Lung (tissue), 12 donors: ENCODE results near the gene RACGAP1. TPM values are rescaled to one million over a fixed set of nuclear protein-coding genes. Genes with fewer than 3 reads are reported as not detected.
A peak's percentile ranks its signal among the peaks of the same experiment; 100 is the strongest.

Source experiments
- ATAC-seq: fragments of 200-7000 bp; cut with Tn5 transposase; one replicate; pipeline ENCODE4 v1.9.1; 2020; ENCODE audit warnings: moderate number of reproducible peaks; ENCODE audit not compliant: insufficient read depth, low FRiP score
- DNase-seq, 3 donors: peaks; one replicate each; pipeline ENCODE4 v3.0.0-alpha.2; 2013 to 2017
- H3K27ac ChIP-seq, 2 donors: one replicate each; pipeline ENCODE4 v1.5.1; 2013; ENCODE audit warnings: mild to moderate bottlenecking in 2 of 2, moderate library complexity in 2 of 2, control low read depth in 1 of 2, inconsistent platforms in 1 of 2, low read depth in 1 of 2, low read length in 1 of 2
- H3K27me3 ChIP-seq, 3 donors: one replicate each; pipeline ENCODE4 v1.5.1; 2013; ENCODE audit warnings: low read length in 2 of 3; ENCODE audit not compliant: control insufficient read depth in 3 of 3, insufficient read depth in 3 of 3
- H3K36me3 ChIP-seq, 4 donors: one replicate each; pipeline ENCODE4 v1.5.1; 2013; ENCODE audit warnings: low read length in 4 of 4, mild to moderate bottlenecking in 1 of 4, moderate library complexity in 1 of 4; ENCODE audit not compliant: control insufficient read depth in 4 of 4, insufficient read depth in 4 of 4
- H3K4me1 ChIP-seq, 5 donors: one replicate each; pipeline ENCODE4 v1.5.1; 2013; ENCODE audit warnings: low read length in 5 of 5, mild to moderate bottlenecking in 2 of 5, moderate library complexity in 1 of 5; ENCODE audit not compliant: control insufficient read depth in 5 of 5, insufficient read depth in 5 of 5
- H3K4me3 ChIP-seq: one replicate; pipeline ENCODE4 v1.5.1; 2013; ENCODE audit warnings: mild to moderate bottlenecking, control low read depth, moderate library complexity
- H3K9ac ChIP-seq, 2 donors: one replicate each; pipeline ENCODE4 v1.5.1; 2013; ENCODE audit warnings: low read length in 2 of 2, control low read depth in 1 of 2; ENCODE audit not compliant: insufficient read depth in 1 of 2
- H3K9me3 ChIP-seq, 4 donors: one replicate each; pipeline ENCODE4 v1.5.1; 2013; ENCODE audit warnings: low read length in 3 of 4, mild to moderate bottlenecking in 1 of 4, moderate library complexity in 1 of 4; ENCODE audit not compliant: control insufficient read depth in 4 of 4, insufficient read depth in 3 of 4
- WGBS, 2 donors: extraction: QIAGEN DNeasy Blood & Tissue Kit; methylation state at CpG; one replicate each; pipeline ENCODE4 v1.1.7; 2013; 5-methylcytosine and 5-hydroxymethylcytosine counted together
- polyA plus RNA-seq, 2 donors: library from polyadenylated mRNA; stranded (reverse); fragments of 200-250 nt; gene quantifications; one replicate each; pipeline ENCODE4 v1.2.1, GENCODE V29; 2013
- total RNA-seq, 2 donors: library from RNA; depleted of rRNA in 1 of 2; stranded (reverse); fragments of >200 nt in 1 of 2; gene quantifications; one replicate each; pipeline ENCODE4 v1.2.1, GENCODE V29; 2014 to 2021
- TF ChIP-seq, protein P1 (sequence below): IDR thresholded peaks from 2 replicates; pipeline ENCODE4 v1.5.1; 2012; ENCODE audit warnings: mild to moderate bottlenecking; ENCODE audit errors: control extremely low read depth, extremely low read depth
- donor health status: control.
- donor health status: control.
- donor health status: Bipolar disorder and iron deficiency.
- donor health status: healthy.
- donor health status: DM: yes; HTN: yes; CAD: no.

RACGAP1 gene
- total and polyA plus RNA-seq, 4 donors: 3.8 to 26.8 (median 10.2) TPM

DNA sequence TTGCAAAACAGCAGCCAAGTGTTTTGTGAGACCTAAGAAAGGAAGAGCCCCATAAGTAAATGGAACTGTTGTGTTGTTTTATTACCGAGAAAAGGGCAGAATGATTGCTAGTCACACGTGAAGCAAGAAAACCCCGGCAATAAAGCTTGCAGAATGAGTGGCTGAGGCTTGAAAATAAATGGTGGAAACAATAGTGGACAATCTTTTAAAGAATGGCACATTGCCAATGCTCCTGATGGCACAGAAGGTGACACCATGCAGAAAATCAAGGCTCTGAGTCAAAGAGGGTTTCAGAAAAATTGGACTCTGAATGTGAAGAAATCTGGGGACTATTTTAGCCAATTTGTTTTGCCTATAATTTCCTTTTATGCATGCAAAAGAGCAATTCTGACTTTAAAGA is 78.8 kb downstream of the RACGAP1 start:
- Histone ChIP-seq H3K27me3 (peaks cover 0 to 6% (median 0%) of the 10 kb centered on the region in 3 donors), H3K4me1 (peaks cover 0 to 12% (median 0%) of the 10 kb centered on the region in 5 donors), H3K9me3 (no peaks in the 10 kb centered on the region), H3K27ac (no peak overlapping the region), H3K36me3 (no peaks in the 10 kb centered on the region), H3K9ac (no peak overlapping the region), H3K4me3 (no peak overlapping the region)
- TF ChIP-seq, protein P1, sequence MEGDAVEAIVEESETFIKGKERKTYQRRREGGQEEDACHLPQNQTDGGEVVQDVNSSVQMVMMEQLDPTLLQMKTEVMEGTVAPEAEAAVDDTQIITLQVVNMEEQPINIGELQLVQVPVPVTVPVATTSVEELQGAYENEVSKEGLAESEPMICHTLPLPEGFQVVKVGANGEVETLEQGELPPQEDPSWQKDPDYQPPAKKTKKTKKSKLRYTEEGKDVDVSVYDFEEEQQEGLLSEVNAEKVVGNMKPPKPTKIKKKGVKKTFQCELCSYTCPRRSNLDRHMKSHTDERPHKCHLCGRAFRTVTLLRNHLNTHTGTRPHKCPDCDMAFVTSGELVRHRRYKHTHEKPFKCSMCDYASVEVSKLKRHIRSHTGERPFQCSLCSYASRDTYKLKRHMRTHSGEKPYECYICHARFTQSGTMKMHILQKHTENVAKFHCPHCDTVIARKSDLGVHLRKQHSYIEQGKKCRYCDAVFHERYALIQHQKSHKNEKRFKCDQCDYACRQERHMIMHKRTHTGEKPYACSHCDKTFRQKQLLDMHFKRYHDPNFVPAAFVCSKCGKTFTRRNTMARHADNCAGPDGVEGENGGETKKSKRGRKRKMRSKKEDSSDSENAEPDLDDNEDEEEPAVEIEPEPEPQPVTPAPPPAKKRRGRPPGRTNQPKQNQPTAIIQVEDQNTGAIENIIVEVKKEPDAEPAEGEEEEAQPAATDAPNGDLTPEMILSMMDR: no peak
- ATAC-seq: no peak
- WGBS, 2 donors: 57 to 72% methylated on average over 3 of the region's 3 CpGs
- no peak for DNase-seq

DNA sequence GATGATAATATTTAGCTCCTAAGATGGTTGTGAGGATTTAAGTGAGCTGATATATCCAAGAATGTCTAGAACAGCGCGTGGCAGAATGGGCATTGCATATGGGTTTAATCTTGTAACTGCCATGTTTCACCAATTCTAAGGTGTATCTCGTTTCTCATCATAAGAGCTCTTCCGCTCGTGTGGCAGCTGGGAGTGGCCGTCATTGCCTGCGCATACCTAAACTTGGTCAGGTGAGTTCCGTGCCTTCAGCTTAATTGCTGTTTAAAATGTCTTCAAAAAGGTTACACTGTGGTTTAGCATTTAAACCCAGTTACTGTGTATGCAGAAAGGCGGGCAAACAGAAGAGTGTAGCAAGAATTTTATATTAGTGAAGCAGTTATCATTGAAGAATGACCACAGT is 79.2 kb downstream of the RACGAP1 start:
- no peaks in the 10 kb centered on the region for H3K9me3 ChIP-seq
- no peak overlapping the region for H3K4me3 ChIP-seq
- no peak for ATAC-seq
- no peaks in the 10 kb centered on the region for H3K36me3 ChIP-seq
- peak in 1 of 3 donors; percentile 9 for DNase-seq
- TF ChIP-seq, protein P1: no peak
- H3K9ac ChIP-seq: no peak overlapping the region
- peaks cover 0 to 6% (median 0%) of the 10 kb centered on the region in 3 donors for H3K27me3 ChIP-seq
- H3K4me1 ChIP-seq: peaks cover 0 to 12% (median 0%) of the 10 kb centered on the region in 5 donors
- whole genome bisulfite sequencing, 2 donors: 73 to 87% methylated on average over 9 of the region's 9 CpGs
- H3K27ac ChIP-seq: no peak overlapping the region

DNA sequence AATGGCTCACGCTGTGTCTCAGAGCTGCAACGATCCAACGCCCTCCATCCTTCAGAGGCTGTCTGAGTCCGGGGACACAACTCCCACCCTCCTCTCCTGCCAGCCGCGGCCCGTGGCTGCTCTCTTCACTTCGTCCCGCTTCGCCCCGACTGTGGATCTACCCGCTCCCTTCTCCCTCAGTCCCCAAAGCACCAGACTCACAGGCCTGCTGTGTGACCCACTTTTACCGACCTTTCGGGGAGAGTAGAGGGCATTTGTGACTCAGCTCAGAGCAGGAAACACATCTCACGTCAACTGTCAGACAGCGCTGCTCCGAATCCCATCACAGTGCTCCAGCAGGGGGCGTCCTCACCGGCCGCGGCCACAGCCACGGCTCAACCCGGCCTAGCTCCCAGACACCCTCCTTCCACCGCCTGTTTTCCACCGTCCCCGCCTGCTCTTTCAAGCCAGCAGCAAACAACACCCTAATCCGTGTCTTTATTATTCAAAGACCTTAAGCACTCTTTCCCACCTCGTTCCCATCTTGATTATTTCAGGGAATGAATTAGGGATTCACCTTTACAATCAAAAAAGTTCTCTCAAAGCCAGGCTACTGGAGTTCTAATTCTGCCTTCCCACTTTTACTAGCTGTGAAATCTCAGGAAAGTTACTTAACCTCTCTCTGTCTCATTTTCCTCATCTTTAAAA is 79.8 kb downstream of the RACGAP1 start:
- Histone ChIP-seq H3K27ac (peak overlapping the region in 1 of 2 donors; percentile 13), H3K4me1 (peaks cover 0 to 12% (median 0%) of the 10 kb centered on the region in 5 donors), H3K9ac (no peak overlapping the region), H3K9me3 (no peaks in the 10 kb centered on the region), H3K36me3 (no peaks in the 10 kb centered on the region), H3K4me3 (no peak overlapping the region), H3K27me3 (peaks cover 0 to 6% (median 0%) of the 10 kb centered on the region in 3 donors)
- TF ChIP-seq, protein P1: peak; percentile 68
- ATAC-seq: peak; percentile 84
- WGBS, 2 donors: 6 to 7% methylated on average over 28 of the region's 28 CpGs
- DNase-seq: peak; percentile 69 to 79 (median 77)

DNA sequence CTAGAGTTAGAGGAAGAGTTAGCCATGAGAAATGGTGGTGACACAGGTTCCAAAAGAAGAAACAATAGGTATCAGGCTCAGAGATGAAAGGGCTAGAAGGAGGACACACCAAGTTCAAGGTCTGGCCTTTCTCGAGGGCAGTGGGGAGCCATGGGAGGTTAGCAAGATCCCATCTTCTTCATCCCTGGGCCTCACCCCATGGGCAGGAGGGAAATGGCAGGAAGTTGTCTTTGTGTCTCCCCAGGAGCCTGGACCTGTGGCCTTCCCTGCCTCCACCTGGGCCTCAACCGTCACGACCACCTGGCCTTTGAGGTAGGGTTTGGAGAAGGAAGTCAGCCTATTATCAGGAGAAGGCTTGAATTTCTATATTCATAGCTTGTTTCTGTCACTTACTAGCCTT is 80.6 kb downstream of the RACGAP1 start:
- no peak overlapping the region for H3K9ac ChIP-seq
- no peak overlapping the region for H3K4me3 ChIP-seq
- peaks cover 0 to 6% (median 0%) of the 10 kb centered on the region in 3 donors for H3K27me3 ChIP-seq
- TF ChIP-seq, protein P1: no peak
- no peaks in the 10 kb centered on the region for H3K9me3 ChIP-seq
- WGBS, 2 donors: 74 to 91% methylated on average over 3 of the region's 3 CpGs
- H3K4me1 ChIP-seq: peaks cover 0 to 14% (median 0%) of the 10 kb centered on the region in 5 donors
- H3K27ac ChIP-seq: no peak overlapping the region
- DNase-seq (peak in 1 of 3 donors; percentile 9), ATAC-seq (no peak)
- H3K36me3 ChIP-seq: no peaks in the 10 kb centered on the region
